ENCODE results near the gene SKP2.

DNA sequence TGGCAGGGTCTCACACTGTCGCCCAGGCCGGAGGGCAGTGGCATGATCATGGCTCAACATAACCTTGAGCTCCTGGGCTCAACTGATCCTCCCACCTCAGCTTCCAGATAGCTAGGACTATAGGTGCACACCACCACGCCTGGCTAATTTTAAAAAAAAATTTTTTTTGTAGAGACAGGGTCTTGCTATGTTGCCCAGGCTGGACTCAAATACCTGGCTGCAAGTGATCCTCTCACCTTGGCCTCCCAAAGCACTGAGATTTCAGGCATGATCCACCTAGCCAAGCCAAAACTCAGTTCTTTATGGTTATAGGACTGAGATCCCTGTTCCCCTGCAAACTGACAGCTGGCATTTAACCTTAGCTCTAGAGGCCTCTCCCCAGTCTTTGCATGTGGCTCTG, 5.5 kb upstream of the SKP2 start:
- TF ChIP-seq, protein P1, sequence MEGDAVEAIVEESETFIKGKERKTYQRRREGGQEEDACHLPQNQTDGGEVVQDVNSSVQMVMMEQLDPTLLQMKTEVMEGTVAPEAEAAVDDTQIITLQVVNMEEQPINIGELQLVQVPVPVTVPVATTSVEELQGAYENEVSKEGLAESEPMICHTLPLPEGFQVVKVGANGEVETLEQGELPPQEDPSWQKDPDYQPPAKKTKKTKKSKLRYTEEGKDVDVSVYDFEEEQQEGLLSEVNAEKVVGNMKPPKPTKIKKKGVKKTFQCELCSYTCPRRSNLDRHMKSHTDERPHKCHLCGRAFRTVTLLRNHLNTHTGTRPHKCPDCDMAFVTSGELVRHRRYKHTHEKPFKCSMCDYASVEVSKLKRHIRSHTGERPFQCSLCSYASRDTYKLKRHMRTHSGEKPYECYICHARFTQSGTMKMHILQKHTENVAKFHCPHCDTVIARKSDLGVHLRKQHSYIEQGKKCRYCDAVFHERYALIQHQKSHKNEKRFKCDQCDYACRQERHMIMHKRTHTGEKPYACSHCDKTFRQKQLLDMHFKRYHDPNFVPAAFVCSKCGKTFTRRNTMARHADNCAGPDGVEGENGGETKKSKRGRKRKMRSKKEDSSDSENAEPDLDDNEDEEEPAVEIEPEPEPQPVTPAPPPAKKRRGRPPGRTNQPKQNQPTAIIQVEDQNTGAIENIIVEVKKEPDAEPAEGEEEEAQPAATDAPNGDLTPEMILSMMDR (IDR thresholded peaks at IDR 0.05; ENCODE audit: insufficient read depth, low read depth, low read length): no peak
- no peak for TF ChIP-seq EZH2 (IDR thresholded peaks at IDR 0.05; ENCODE audit: insufficient read depth, low read length)

Measured in astrocyte (in vitro differentiated cells and primary cell).